ENCODE data around the gene FANCL.
"Not testable (repeated sequence)": the region's sequence is repeated elsewhere in the genome, so short reads cannot be mapped to it uniquely, and the experiment has no call there.

Gene FANCL

GRCh38 chr2:58240670-58241545 lies at the start of gene FANCL:
FANCL (minus strand) TSS chr2:58241325; CDS start chr2:58241313, 12 bp downstream.
- DNase-seq: peak; percentile 86

- DNase-seq: no peak
Measured at GRCh38 chr2:58289029-58289428, 47.9 kb upstream of the FANCL start.

- no peak for DNase-seq
Measured at GRCh38 chr2:58283931-58284330, 42.8 kb upstream of the FANCL start.

- not testable (repeated sequence) for DNase-seq
Measured at GRCh38 chr2:58275144-58275543, 34.0 kb upstream of the FANCL start.

GRCh38 chr2:58271826-58272225 lies 30.7 kb upstream of the FANCL start:
- DNase-seq: no peak

- DNase-seq: no peak
Measured at GRCh38 chr2:58268685-58269084, 27.6 kb upstream of the FANCL start.

GRCh38 chr2:58266211-58266610 lies 25.1 kb upstream of the FANCL start:
- no peak for DNase-seq

GRCh38 chr2:58261209-58261608 lies 20.1 kb upstream of the FANCL start:
- no peak for DNase-seq

- DNase-seq: not testable (repeated sequence)
Measured at GRCh38 chr2:58258456-58258855, 17.3 kb upstream of the FANCL start.

GRCh38 chr2:58251331-58252201 lies 10.4 kb upstream of the FANCL start:
- not testable (repeated sequence) for DNase-seq

- DNase-seq: no peak
Measured at GRCh38 chr2:58241546-58241864, 380 bp upstream of the FANCL start.

- no peak for DNase-seq
Measured at GRCh38 chr2:58239243-58239925, 1.7 kb downstream of the FANCL start.

GRCh38 chr2:58237741-58238140 lies 3.4 kb downstream of the FANCL start:
- no peak for DNase-seq

GRCh38 chr2:58235984-58236383 lies 5.1 kb downstream of the FANCL start:
- DNase-seq: no peak

GRCh38 chr2:58235170-58235569 lies 6.0 kb downstream of the FANCL start:
- no peak for DNase-seq

GRCh38 chr2:58228299-58228698 lies 12.8 kb downstream of the FANCL start:
- no peak for DNase-seq

- no peak for DNase-seq
Measured at GRCh38 chr2:58227171-58227917, 13.8 kb downstream of the FANCL start.

- DNase-seq: no peak
Measured at GRCh38 chr2:58221909-58222308, 19.2 kb downstream of the FANCL start.

GRCh38 chr2:58215429-58215828 lies 25.7 kb downstream of the FANCL start:
- peak; percentile 85 for DNase-seq

GRCh38 chr2:58210951-58211568 lies 30.1 kb downstream of the FANCL start:
- DNase-seq: not testable (repeated sequence)

- DNase-seq: no peak
Measured at GRCh38 chr2:58207189-58207588, 33.9 kb downstream of the FANCL start.

GRCh38 chr2:58206785-58207184 lies 34.3 kb downstream of the FANCL start:
- no peak for DNase-seq
